Tongue (tissue), 1 donor: ENCODE data around the gene FAM200C. TPM values are rescaled to one million over a fixed set of nuclear protein-coding genes. Genes with fewer than 3 reads are reported as not detected.

Source experiments
- total RNA-seq: library from RNA; depleted of rRNA; stranded (reverse); fragments of >200 nt; gene quantifications from one replicate; pipeline ENCODE4 v1.2.3, GENCODE V29; 2014

The FAM200C gene
- total RNA-seq, 1 donor from 2014 or later, result 17.0 TPM

Other genes starting within 250 kb of the FAM200C start
- not detected for gene FABP6, start 170.5 kb downstream of the FAM200C start, total RNA-seq
- 8.3 TPM for gene CCNJL, start 87.5 kb downstream of the FAM200C start, total RNA-seq
- 27.8 TPM for gene C1QTNF2, start 29.4 kb downstream of the FAM200C start, total RNA-seq
- gene SLU7, start 19.0 kb upstream of the FAM200C start, total RNA-seq, result 77.5 TPM
- 45.9 TPM for gene PTTG1, start 21.8 kb upstream of the FAM200C start, total RNA-seq